H1 (cell line): Measurements from ENCODE around the gene INPP5A. TPM values are rescaled to one million over a fixed set of nuclear protein-coding genes. Genes with fewer than 3 reads are reported as not detected.

Experiments
- CTCF ChIA-PET: fragments of 300-600 bp; sonication (Branson Sonifier 250); formaldehyde crosslinking; loops from one replicate; lab custom pipeline; 2021; ENCODE audit not compliant: partially characterized antibody; lab: Charles Lee
- POLR2A ChIA-PET: fragments of 300-600 bp; sonication (Branson Sonifier 250); formaldehyde crosslinking; loops from one replicate; lab custom pipeline; 2021; ENCODE audit warnings: inconsistent platforms; ENCODE audit not compliant: partially characterized antibody; lab: Charles Lee
- DNase-seq, 2 experiments: peaks; one replicate each; pipeline versions ENCODE4 v3.0.0 to v3.0.0-alpha.2; 2010 to 2022; ENCODE audit warnings: low spot score in 2 of 2, low read depth in 1 of 2, mixed read lengths in 1 of 2
- FAIRE-seq: peaks from 2 replicates; lab custom pipeline; 2011; peaks lifted over from hg19 to GRCh38; lab: Jason Lieb, UNC
- H2AFZ ChIP-seq: 2 replicates; pipeline ENCODE4 v1.8.1; 2012; ENCODE audit warnings: low read length, inconsistent platforms
- H2AK5ac ChIP-seq: 2 replicates; pipeline ENCODE4 v1.6.1; 2013; ENCODE audit warnings: low read depth, low read length
- H2BK120ac ChIP-seq: replicated peaks from 2 replicates; pipeline ENCODE3; 2013; ENCODE audit warnings: low read depth, low read length, inconsistent platforms
- H2BK12ac ChIP-seq: 2 replicates; pipeline ENCODE4 v1.6.1; 2013; ENCODE audit warnings: low read depth, low read length
- H2BK15ac ChIP-seq: 2 replicates; pipeline ENCODE4 v1.6.1; 2013; ENCODE audit warnings: low read length
- H2BK20ac ChIP-seq: 2 replicates; pipeline ENCODE4 v1.6.1; 2013; ENCODE audit warnings: low read length
- H2BK5ac ChIP-seq: 2 replicates; pipeline ENCODE4 v1.6.1; 2013; ENCODE audit warnings: low read depth, low read length
- H3K14ac ChIP-seq: 2 replicates; pipeline ENCODE4 v1.6.1; 2013; ENCODE audit warnings: inconsistent platforms; ENCODE audit not compliant: insufficient read length
- H3K18ac ChIP-seq: 2 replicates; pipeline ENCODE4 v1.6.1; 2013; ENCODE audit warnings: low read length; ENCODE audit errors: extremely low read depth
- H3K23ac ChIP-seq: 2 replicates; pipeline ENCODE4 v1.6.1; 2013; ENCODE audit warnings: inconsistent platforms; ENCODE audit not compliant: insufficient read length
- H3K23me2 ChIP-seq: 2 replicates; pipeline ENCODE4 v1.6.1; 2013; ENCODE audit warnings: low read depth, low read length
- H3K27ac ChIP-seq: 2 replicates; pipeline ENCODE4 v1.6.1; 2011; ENCODE audit warnings: low read depth, low read length, inconsistent platforms
- H3K27me3 ChIP-seq, 4 experiments: replicated peaks in 1 of 4; 1 replicate in 1 of 4; 2 replicates in 3 of 4; pipeline versions ENCODE4 v1.6.1 to v1.8.1; 2011 to 2013; ENCODE audit warnings: low read length in 3 of 4, mild to moderate bottlenecking in 3 of 4, inconsistent platforms in 2 of 4, mixed read lengths in 2 of 4, moderate library complexity in 1 of 4; ENCODE audit not compliant: control insufficient read depth in 3 of 4, insufficient read depth in 3 of 4; ENCODE audit errors: extremely low read depth in 1 of 4
- H3K36me3 ChIP-seq, 4 experiments: 2 replicates each; pipeline versions ENCODE4 v1.6.1 to v1.8.1; 2011 to 2013; ENCODE audit warnings: mild to moderate bottlenecking in 4 of 4, low read length in 3 of 4, moderate library complexity in 2 of 4, control low read depth in 1 of 4, inconsistent platforms in 1 of 4; ENCODE audit not compliant: insufficient read depth in 4 of 4, control insufficient read depth in 2 of 4
- H3K4ac ChIP-seq: replicated peaks from 2 replicates; pipeline ENCODE3; 2013; ENCODE audit warnings: low read length, low read depth, mixed read lengths, inconsistent platforms; ENCODE audit not compliant: insufficient read length
- H3K4me1 ChIP-seq, 4 experiments: replicated peaks in 1 of 4; 1 replicate in 1 of 4; 2 replicates in 3 of 4; pipeline versions ENCODE4 v1.6.1 to v1.8.1; 2011 to 2013; ENCODE audit warnings: low read length in 3 of 4, inconsistent platforms in 2 of 4, mixed read lengths in 1 of 4; ENCODE audit not compliant: insufficient read depth in 4 of 4, control insufficient read depth in 3 of 4
- H3K4me2 ChIP-seq, 2 experiments: 2 replicates each; pipeline versions ENCODE4 v1.6.1 to v1.8.1; 2011 to 2013; ENCODE audit warnings: low read depth in 2 of 2, low read length in 2 of 2, control low read depth in 1 of 2, inconsistent platforms in 1 of 2, mild to moderate bottlenecking in 1 of 2; ENCODE audit not compliant: insufficient read depth in 1 of 2
- H3K4me3 ChIP-seq, 4 experiments: fragments of 200-600, 300-600 bp in 1 of 4; sonication (generic), shearing (Covaris generic), sonication (Bioruptor Twin) in 1 of 4; 2 replicates each; pipeline versions ENCODE4 v1.5.1 to v1.8.1; 2011 to 2016; ENCODE audit warnings: low read length in 4 of 4, low read depth in 3 of 4, control low read depth in 2 of 4, inconsistent platforms in 2 of 4, mild to moderate bottlenecking in 2 of 4, mixed read lengths in 1 of 4, moderate library complexity in 1 of 4; ENCODE audit not compliant: insufficient read depth in 2 of 4; ENCODE audit errors: extremely low read depth in 1 of 4
- H3K56ac ChIP-seq: replicated peaks from 2 replicates; pipeline ENCODE3; 2013; ENCODE audit warnings: low read depth, mild to moderate bottlenecking, mixed read lengths, low read length, inconsistent platforms; ENCODE audit not compliant: insufficient read length
- H3K79me1 ChIP-seq: 2 replicates; pipeline ENCODE4 v1.6.1; 2013; ENCODE audit warnings: low read depth, low read length, control low read depth
- H3K79me2 ChIP-seq, 2 experiments: 2 replicates each; pipeline versions ENCODE4 v1.6.1 to v1.8.1; 2012 to 2013; ENCODE audit warnings: low read length in 2 of 2, mild to moderate bottlenecking in 2 of 2, inconsistent platforms in 1 of 2; ENCODE audit not compliant: insufficient read depth in 2 of 2, control insufficient read depth in 1 of 2
- H3K9ac ChIP-seq, 4 experiments: replicated peaks in 1 of 4; 1 replicate in 1 of 4; 2 replicates in 3 of 4; pipeline versions ENCODE4 v1.6.1 to v1.8.1; 2011 to 2013; ENCODE audit warnings: low read depth in 3 of 4, low read length in 3 of 4, control low read depth in 2 of 4, mild to moderate bottlenecking in 2 of 4, moderate library complexity in 2 of 4, inconsistent platforms in 1 of 4; ENCODE audit errors: extremely low read depth in 1 of 4
- H3K9me3 ChIP-seq, 2 experiments: 2 replicates each; pipeline versions ENCODE4 v1.6.1 to v1.8.1; 2012 to 2013; ENCODE audit warnings: mild to moderate bottlenecking in 2 of 2, moderate library complexity in 2 of 2, control low read depth in 1 of 2, inconsistent platforms in 1 of 2, low read depth in 1 of 2, low read length in 1 of 2, mixed read lengths in 1 of 2; ENCODE audit not compliant: insufficient read depth in 2 of 2
- H4K20me1 ChIP-seq, 2 experiments: replicated peaks in 1 of 2; 2 replicates each; pipeline versions ENCODE3 to v1.8.1; 2011 to 2013; ENCODE audit warnings: inconsistent platforms in 2 of 2, low read length in 2 of 2, mild to moderate bottlenecking in 1 of 2; ENCODE audit not compliant: insufficient read depth in 2 of 2, control insufficient read depth in 1 of 2
- H4K5ac ChIP-seq: 2 replicates; pipeline ENCODE4 v1.6.1; 2013; ENCODE audit warnings: low read length, low read depth, mixed read lengths, inconsistent platforms; ENCODE audit not compliant: insufficient read length
- H4K8ac ChIP-seq: 2 replicates; pipeline ENCODE4 v1.8.0; 2013; ENCODE audit warnings: mild to moderate bottlenecking, moderate library complexity, low read length, inconsistent platforms; ENCODE audit not compliant: insufficient read depth; ENCODE audit errors: extremely low read depth
- H4K91ac ChIP-seq: replicated peaks from 2 replicates; pipeline ENCODE3; 2013; ENCODE audit warnings: low read length, mixed read lengths, inconsistent platforms; ENCODE audit not compliant: insufficient read length
- BACH1 ChIP-seq: IDR thresholded peaks from 2 replicates; pipeline ENCODE4 v1.6.1; 2012; ENCODE audit warnings: low read length, improper control_type of control experiment
- CEBPB ChIP-seq: IDR thresholded peaks from 2 replicates; pipeline ENCODE4 v1.6.1; 2012; ENCODE audit warnings: low read depth, low read length
- CHD1 ChIP-seq: IDR thresholded peaks from 2 replicates; pipeline ENCODE4 v1.6.1; 2012; ENCODE audit warnings: low read depth, low read length, improper control_type of control experiment
- EGR1 ChIP-seq: IDR thresholded peaks from 2 replicates; pipeline ENCODE4 v1.6.1; 2011; ENCODE audit warnings: low read depth, low read length, borderline replicate concordance
- FOSL1 ChIP-seq: IDR thresholded peaks from 2 replicates; pipeline ENCODE4 v1.6.1; 2011; ENCODE audit warnings: mild to moderate bottlenecking, low read depth, low read length, moderate library complexity; ENCODE audit not compliant: insufficient read depth
- KDM5A ChIP-seq: fragments of 200-600 bp; IDR thresholded peaks from 2 replicates; pipeline ENCODE4 v1.7.1; 2012; ENCODE audit warnings: mild to moderate bottlenecking, low read length, inconsistent platforms, mixed read lengths
- MAFK ChIP-seq: IDR thresholded peaks from 2 replicates; pipeline ENCODE4 v1.6.1; 2012; ENCODE audit warnings: low read depth, mild to moderate bottlenecking, improper control_type of control experiment, low read length
- NRF1 ChIP-seq: IDR thresholded peaks from 2 replicates; pipeline ENCODE4 v1.6.1; 2011; ENCODE audit warnings: mild to moderate bottlenecking, low read depth, low read length, improper control_type of control experiment
- POLR2A ChIP-seq, 2 experiments: IDR thresholded peaks; 1 replicate in 1 of 2; 2 replicates in 1 of 2; pipeline ENCODE4 v1.6.1; 2011; ENCODE audit warnings: low read depth in 2 of 2, low read length in 2 of 2, mild to moderate bottlenecking in 2 of 2; ENCODE audit errors: control extremely low read depth in 1 of 2
- RBBP5 ChIP-seq: IDR thresholded peaks from 2 replicates; pipeline ENCODE4 v1.7.1; 2012; ENCODE audit warnings: low read depth, mild to moderate bottlenecking, inconsistent platforms, low read length, moderate library complexity, borderline replicate concordance
- RFX5 ChIP-seq: IDR thresholded peaks from 2 replicates; pipeline ENCODE4 v1.6.1; 2011; ENCODE audit warnings: low read depth, low read length, improper control_type of control experiment, borderline replicate concordance
- RNF2 ChIP-seq: fragments of 200-900, 300-1000 bp; sonication (generic); IDR thresholded peaks from 2 replicates; pipeline ENCODE4 v1.7.1; 2016; ENCODE audit warnings: borderline replicate concordance, low read depth, mild to moderate bottlenecking, antibody characterized with exemption, low read length; ENCODE audit not compliant: poor library complexity, severe bottlenecking; ENCODE audit errors: missing control alignments
- SIX5 ChIP-seq: IDR thresholded peaks from 2 replicates; pipeline ENCODE4 v1.6.1; 2011; ENCODE audit warnings: mild to moderate bottlenecking, low read depth, low read length
- TEAD4 ChIP-seq: IDR thresholded peaks from 2 replicates; pipeline ENCODE4 v1.6.1; 2012; ENCODE audit warnings: low read depth, low read length, inconsistent platforms, mixed read lengths
- WGBS, 2 experiments: shearing (Covaris generic) in 1 of 2; methylation state at CpG; one replicate each; pipeline versions ENCODE4 v1.1.6 to v1.1.7; 2013 to 2015; ENCODE audit warnings: low lambda C conversion rate in 2 of 2, mixed read lengths in 2 of 2, inconsistent platforms in 1 of 2, low coverage in 1 of 2, missing lambda C conversion rate in 1 of 2; ENCODE audit not compliant: insufficient replicate concordance in 2 of 2, insufficient coverage in 1 of 2, insufficient read length in 1 of 2; ENCODE audit errors: extremely low coverage in 1 of 2, missing lambda C conversion rate in 1 of 2; 5-methylcytosine and 5-hydroxymethylcytosine counted together
- polyA plus RNA-seq, 7 experiments: library from polyadenylated mRNA; depleted of rRNA in 3 of 7; stranded (reverse) in 5 of 7; unstranded in 2 of 7; fragments of >200 nt in 5 of 7; fragments of 200-250 nt in 2 of 7; gene quantifications; 1 replicate in 5 of 7; 2 replicates in 1 of 7; 4 replicates in 1 of 7; pipeline versions ENCODE4 v1.2.1 to v1.2.3, GENCODE V29; 2011 to 2013; ENCODE audit warnings: missing spikeins in 2 of 7, mixed read lengths in 2 of 7
- total RNA-seq: library from RNA; stranded (reverse); fragmentation: NEBNext Ultra II Directional; extraction: Animal tissue kit (Norgen Biotek cat#: 25700); gene quantifications from 2 replicates; pipeline ENCODE4 v1.2.1, GENCODE V29; 2021

The INPP5A gene
- total and polyA plus RNA-seq, 2 of the 8 experiments (the other 6 are each of a cell fraction or from before 2014, with no cell fraction given), result 19.7 to 27.5 TPM

DNA sequence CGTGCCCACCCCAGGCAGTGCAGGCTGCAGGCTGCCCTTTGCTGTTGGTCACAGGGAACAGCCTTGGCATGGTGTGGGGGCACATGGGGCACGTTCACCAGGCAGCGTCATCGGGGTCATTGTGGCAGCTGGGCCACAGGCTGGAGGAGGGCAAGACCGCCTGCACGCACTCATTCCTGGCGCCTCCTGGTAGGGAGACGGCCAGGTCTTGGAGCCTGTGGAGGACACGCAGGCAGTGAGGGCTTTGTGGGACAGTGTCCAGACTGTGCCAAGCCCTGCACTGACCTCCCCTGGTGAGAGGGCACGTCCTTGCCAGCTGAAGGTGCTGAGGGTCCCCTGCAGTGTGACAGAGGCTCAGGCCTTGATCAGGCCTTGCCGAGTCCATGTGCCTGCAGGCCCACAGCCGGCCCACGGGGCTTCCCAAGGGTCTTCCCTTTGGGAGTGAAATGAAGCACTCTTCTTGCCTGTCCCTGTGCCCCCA lies 171.9 kb downstream of the INPP5A start:
- Histone ChIP-seq H3K4me2 (no peak overlapping the region), H2BK5ac (0 out of 2 replicates have a peak overlapping the region, but pooled peaks have one; percentile 12), H3K4me1 (peaks cover 0 to 10% (median 7%) of the 10 kb centered on the region in 4 experiments; a peak in 5 of 7 replicates), H3K23me2 (peaks cover 10% of the 10 kb centered on the region), H3K79me2 (no peaks in the 10 kb centered on the region), H2BK12ac (no peak overlapping the region), H3K23ac (no peak overlapping the region), H4K5ac (no peak overlapping the region), H2BK120ac (no peak overlapping the region), H3K4ac (no peak overlapping the region), H3K36me3 (no peaks in the 10 kb centered on the region), H3K4me3 (no peak overlapping the region), H3K79me1 (peaks cover 4% of the 10 kb centered on the region), H3K56ac (no peak overlapping the region), H4K8ac (peak overlapping the region; percentile 39; the same call in 1 of the 2 replicates), H4K20me1 (peaks cover 0 to 9% of the 10 kb centered on the region in 2 experiments), H2AFZ (no peak overlapping the region), H2AK5ac (0 out of 2 replicates have a peak overlapping the region, but pooled peaks have one; percentile 75), H2BK20ac (no peak overlapping the region), H3K18ac (peak overlapping the region; percentile 78; the same call in 1 of the 2 replicates), H2BK15ac (no peak overlapping the region), H4K91ac (peak overlapping the region; percentile 30), H3K27me3 (no peaks in the 10 kb centered on the region), H3K14ac (no peak overlapping the region), H3K9me3 (peaks cover 7 to 17% of the 10 kb centered on the region in 2 experiments), H3K9ac (no peak overlapping the region), H3K27ac (peak overlapping the region; percentile 24; the same call in 1 of the 2 replicates)
- no peak for FAIRE-seq
- POLR2A ChIA-PET, result no interaction called here
- WGBS, 2 experiments, result 91% methylated on average over 12 of the region's 13 CpGs; no CpG with 5 or more reads in 1 of the 2 experiments
- CTCF ChIA-PET, result no interaction called here
- no peak for DNase-seq
- no peak for TF ChIP-seq RNF2
- TF ChIP-seq CEBPB, result no peak
- no peak for TF ChIP-seq CHD1
- no peak for TF ChIP-seq RFX5
- no peak for TF ChIP-seq BACH1
- no peak for TF ChIP-seq RBBP5
- no peak for TF ChIP-seq EGR1
- no peak for TF ChIP-seq FOSL1
- TF ChIP-seq MAFK, result no peak
- TF ChIP-seq KDM5A, result no peak
- TF ChIP-seq NRF1, result no peak
- no peak for TF ChIP-seq SIX5
- TF ChIP-seq TEAD4, result no peak
- TF ChIP-seq POLR2A (IDR thresholded peaks at IDR 0.05; ENCODE audit: control extremely low read depth in 1 of 2, low read depth in 2 of 2, low read length in 2 of 2), result no peak
